OCI-LY7 (cell line): ENCODE results near the gene CREB1. TPM values are rescaled to one million over a fixed set of nuclear protein-coding genes. Genes with fewer than 3 reads are reported as not detected.

Experiments used
- BruUV-seq: library from RNA; stranded (reverse); fragments of 400-500 nt; replicated peaks from 2 replicates; lab custom pipeline; 2021; lab: Mats Ljungman, UMichigan
- CTCF ChIA-PET: fragments of 300-600 bp; sonication (Branson Sonifier 250); formaldehyde crosslinking; loops from one replicate; lab custom pipeline; 2022; ENCODE audit warnings: antibody characterized with exemption; ENCODE audit not compliant: unreplicated experiment; lab: Charles Lee
- POLR2A ChIA-PET: fragments of 300-600 bp; sonication (Branson Sonifier 250); formaldehyde crosslinking; loops from one replicate; lab custom pipeline; 2022; ENCODE audit warnings: antibody characterized with exemption; lab: Charles Lee
- DNase-seq: peaks from one replicate; pipeline ENCODE4 v3.0.0-alpha.2; 2015; ENCODE audit warnings: low spot score
- H2AFZ ChIP-seq: fragments of 200-600 bp; sonication (generic), shearing (Covaris generic); 2 replicates; pipeline ENCODE4 v1.6.1; 2014; ENCODE audit warnings: mild to moderate bottlenecking, antibody characterized with exemption, low read length, moderate library complexity
- H3K27ac ChIP-seq: fragments of 200-600 bp; sonication (generic); 2 replicates; pipeline ENCODE4 v1.5.1; 2014; ENCODE audit warnings: mixed run types, low read depth, mild to moderate bottlenecking, moderate library complexity, low read length, inconsistent platforms; ENCODE audit not compliant: poor library complexity, severe bottlenecking
- H3K36me3 ChIP-seq: fragments of 200-600 bp; sonication (generic); 2 replicates; pipeline ENCODE4 v1.6.1; 2014; ENCODE audit warnings: mild to moderate bottlenecking, antibody characterized with exemption, low read length, moderate library complexity, mixed read lengths; ENCODE audit not compliant: insufficient read depth
- H3K4me1 ChIP-seq: fragments of 200-600 bp; sonication (generic); 2 replicates; pipeline ENCODE4 v1.5.1; 2014; ENCODE audit warnings: mild to moderate bottlenecking, low read length; ENCODE audit not compliant: insufficient read depth, poor library complexity, severe bottlenecking
- H3K4me2 ChIP-seq: fragments of 200-600 bp; sonication (generic); 2 replicates; pipeline ENCODE4 v1.6.1; 2014; ENCODE audit warnings: mild to moderate bottlenecking, low read length
- H3K4me3 ChIP-seq: fragments of 200-600 bp; sonication (generic); 2 replicates; pipeline ENCODE4 v1.5.1; 2014; ENCODE audit warnings: mild to moderate bottlenecking, low read depth, low read length; ENCODE audit not compliant: poor library complexity, severe bottlenecking
- H3K79me2 ChIP-seq: fragments of 200-600 bp; sonication (generic); 2 replicates; pipeline ENCODE4 v1.6.1; 2016; ENCODE audit warnings: low read depth, mild to moderate bottlenecking, low read length, moderate library complexity, mixed read lengths; ENCODE audit not compliant: insufficient read depth
- H3K9me2 ChIP-seq: fragments of 200-600 bp; sonication (generic); 2 replicates; pipeline ENCODE4 v1.6.1; 2016; ENCODE audit warnings: mild to moderate bottlenecking, low read length, mixed read lengths; ENCODE audit not compliant: insufficient read depth
- H3K9me3 ChIP-seq: fragments of 200-600 bp; sonication (generic); 2 replicates; pipeline ENCODE4 v1.6.1; 2014; ENCODE audit warnings: mild to moderate bottlenecking, mixed run types, low read length, mixed read lengths
- H4K20me1 ChIP-seq: fragments of 200-600 bp; sonication (generic); 2 replicates; pipeline ENCODE4 v1.6.1; 2014; ENCODE audit warnings: mild to moderate bottlenecking, antibody characterized with exemption, low read length, moderate library complexity, mixed read lengths; ENCODE audit not compliant: insufficient read depth
- CTCF ChIP-seq: fragments of 200-600 bp; sonication (generic); conservative IDR thresholded peaks from 2 replicates; pipeline ENCODE4 v1.5.1; 2014; ENCODE audit warnings: mild to moderate bottlenecking, antibody characterized with exemption, low read length, moderate library complexity, mixed read lengths
- EZH2phosphoT487 ChIP-seq: fragments of 200-600 bp; sonication (generic); IDR thresholded peaks from 2 replicates; pipeline ENCODE4 v1.6.1; 2018; ENCODE audit warnings: low read depth, borderline replicate concordance, mild to moderate bottlenecking, mixed run types, antibody characterized with exemption, low read length, moderate library complexity, mixed read lengths
- intact Hi-C: fragments of 100-400 bp; cut with micrococcal nuclease; formaldehyde crosslinking; loops from one replicate; pipeline ENCODE4 v1.10.0; 2022; ENCODE audit not compliant: unreplicated experiment
- total RNA-seq, 2 experiments: library from RNA; depleted of rRNA in 1 of 2; stranded (reverse); fragments of >200 nt in 1 of 2; shearing (Covaris generic) in 1 of 2; gene quantifications; 2 replicates each; pipeline ENCODE4 v1.2.3, GENCODE V29; 2014 to 2022

Gene CREB1
- total RNA-seq, 2 experiments from 2014 or later: 54.3 to 84.9 TPM

DNA sequence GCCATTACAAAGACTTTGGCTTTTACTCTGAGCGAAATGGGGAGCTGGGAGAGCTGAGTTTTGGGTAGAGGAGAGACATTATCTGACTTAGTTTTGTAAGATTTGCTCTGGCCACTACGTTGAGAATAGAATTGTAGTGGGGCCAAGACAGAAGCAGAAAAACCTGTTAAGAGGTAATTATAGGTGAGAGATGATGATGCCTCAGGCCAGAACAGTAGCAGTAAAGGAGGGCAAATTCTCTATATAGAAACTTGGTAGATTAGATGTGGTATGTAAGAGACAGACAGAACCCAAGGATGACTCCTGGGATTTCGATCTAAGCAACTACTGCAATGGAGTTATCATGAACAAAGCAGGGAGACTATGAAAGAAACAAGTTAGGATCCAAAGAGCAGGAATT, 17.4 kb upstream of the CREB1 start:
- H3K4me1 ChIP-seq: no peaks in the 10 kb centered on the region
- CTCF ChIA-PET: no interaction called here
- no peaks in the 10 kb centered on the region for H4K20me1 ChIP-seq
- no peak overlapping the region for H3K27ac ChIP-seq
- H3K9me2 ChIP-seq: no peaks in the 10 kb centered on the region
- intact Hi-C loops: no loop called here
- H3K4me3 ChIP-seq: no peak overlapping the region
- DNase-seq: no peak
- no peak overlapping the region for H2AFZ ChIP-seq
- H3K9me3 ChIP-seq: no peaks in the 10 kb centered on the region
- H3K4me2 ChIP-seq: no peak overlapping the region
- BruUV-seq: no TSS peak
- TF ChIP-seq CTCF (no peak), EZH2phosphoT487 (no peak)
- POLR2A ChIA-PET: interaction anchor here (0.5 to 0.6 kb wide), 2 partner anchors 28 to 152 kb away, joined by 3 read pairs; no protein-coding TSS in a partner anchor
- H3K36me3 ChIP-seq: no peaks in the 10 kb centered on the region
- no peaks in the 10 kb centered on the region for H3K79me2 ChIP-seq

- Histone ChIP-seq H3K4me3 (no peak overlapping the region), H2AFZ (no peak overlapping the region), H4K20me1 (no peaks in the 10 kb centered on the region), H3K4me2 (no peak overlapping the region), H3K36me3 (no peaks in the 10 kb centered on the region), H3K9me2 (no peaks in the 10 kb centered on the region), H3K9me3 (no peaks in the 10 kb centered on the region), H3K27ac (no peak overlapping the region), H3K79me2 (no peaks in the 10 kb centered on the region), H3K4me1 (no peaks in the 10 kb centered on the region)
- CTCF ChIA-PET: interaction anchor here (0.6 kb wide), 1 partner anchor 527 kb away, joined by 3 read pairs; no protein-coding TSS in a partner anchor
- no TSS peak for BruUV-seq
- TF ChIP-seq CTCF (no peak), EZH2phosphoT487 (no peak)
- DNase-seq: no peak
- intact Hi-C loops: no loop called here
- POLR2A ChIA-PET: interaction anchor here (0.9 kb wide), 1 partner anchor 18 kb away, joined by 3 read pairs; no protein-coding TSS in a partner anchor
These were observed 16.1 kb upstream of the CREB1 start for GRCh38 chr2:207513551-207514257.

- Histone ChIP-seq H3K27ac (no peak overlapping the region), H3K4me3 (no peak overlapping the region), H3K9me3 (no peaks in the 10 kb centered on the region), H3K9me2 (no peaks in the 10 kb centered on the region), H4K20me1 (no peaks in the 10 kb centered on the region), H3K79me2 (no peaks in the 10 kb centered on the region), H3K4me1 (no peaks in the 10 kb centered on the region), H2AFZ (no peak overlapping the region), H3K36me3 (no peaks in the 10 kb centered on the region), H3K4me2 (no peak overlapping the region)
- CTCF ChIA-PET: interaction anchor here (0.6 kb wide), 1 partner anchor 11 kb away, joined by 4 read pairs; no protein-coding TSS in a partner anchor
- TF ChIP-seq EZH2phosphoT487 (no peak), CTCF (no peak)
- intact Hi-C loops: no loop called here
- POLR2A ChIA-PET: no interaction called here
- no peak for DNase-seq
- no TSS peak for BruUV-seq
These were observed 15.3 kb upstream of the CREB1 start for GRCh38 chr2:207514451-207514850.
